ENCODE data around the gene CDC16. TPM values are rescaled to one million over a fixed set of nuclear protein-coding genes. Genes with fewer than 3 reads are reported as not detected.
A peak's percentile ranks its signal among the peaks of the same experiment; 100 is the strongest.
"Not testable (repeated sequence)": the region's sequence is repeated elsewhere in the genome, so short reads cannot be mapped to it uniquely, and the experiment has no call there.

The CDC16 gene
- total RNA-seq, 1 donor = 27.4 TPM

DNA sequence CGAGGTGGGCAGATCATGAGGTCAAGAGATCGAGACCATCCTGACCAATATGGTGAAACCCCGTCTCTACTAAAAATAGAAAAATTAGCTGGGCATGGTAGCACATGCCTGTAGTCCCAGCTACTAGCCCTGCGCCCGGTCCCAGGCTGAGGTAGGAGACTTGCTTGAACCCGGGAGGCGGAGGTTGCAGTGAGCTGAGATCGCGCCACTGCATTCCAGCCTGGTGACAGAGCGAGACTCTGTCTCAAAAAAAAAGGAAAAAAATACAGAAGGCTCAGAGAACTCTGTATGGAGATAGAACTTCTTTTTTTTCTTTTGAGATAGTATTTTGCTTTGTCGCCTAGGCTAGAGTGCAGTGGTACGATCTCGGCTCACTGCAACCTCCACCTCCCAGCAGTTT is 29.6 kb downstream of the CDC16 start:
- H3K27me3 ChIP-seq (ENCODE audit: insufficient read depth, low read length); H3K9me3 ChIP-seq (ENCODE audit: low read depth, low read length); H3K4me3 ChIP-seq (ENCODE audit: low read length): not testable (repeated sequence)
- H3K4me1 ChIP-seq (ENCODE audit: insufficient read depth, low read length) = peaks cover 37% of the 10 kb centered on the region

DNA sequence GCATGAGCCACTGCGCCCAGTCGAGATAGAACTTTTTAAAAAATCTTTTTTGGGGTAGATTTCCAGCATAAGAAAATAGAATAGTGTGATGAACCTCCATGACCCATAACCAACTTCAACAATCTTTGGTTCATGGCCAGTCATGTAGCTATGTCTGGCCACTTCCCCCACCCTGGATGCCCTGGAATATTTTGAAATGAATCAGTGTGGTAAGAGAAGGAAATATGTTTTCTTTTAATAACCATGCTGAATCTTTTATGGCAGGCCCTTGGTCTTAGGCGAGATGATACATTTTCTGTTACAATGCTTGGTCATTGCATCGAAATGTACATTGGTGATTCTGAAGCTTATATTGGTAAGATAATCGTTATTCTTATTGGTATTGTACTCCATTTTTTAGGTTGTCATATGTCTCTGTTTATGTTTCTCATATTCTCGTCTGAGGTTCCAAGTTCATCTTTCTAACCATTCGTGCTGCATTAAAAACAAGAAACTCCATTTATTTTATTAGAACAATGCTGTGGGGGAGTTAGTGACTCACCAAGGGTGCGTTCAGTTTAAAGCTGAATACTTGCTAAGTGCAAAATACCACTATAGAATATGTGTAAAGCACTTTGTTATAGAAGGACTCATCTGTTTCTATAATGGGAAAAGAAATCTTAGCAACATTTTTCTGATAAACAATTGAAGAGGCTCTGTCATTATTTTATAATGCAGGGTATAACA is 30.4 kb downstream of the CDC16 start:
- no peaks in the 10 kb centered on the region for H3K27me3 ChIP-seq (ENCODE audit: insufficient read depth, low read length)
- no peaks in the 10 kb centered on the region for H3K9me3 ChIP-seq (ENCODE audit: low read depth, low read length)
- H3K4me1 ChIP-seq (ENCODE audit: insufficient read depth, low read length) = peaks cover 37% of the 10 kb centered on the region
- H3K4me3 ChIP-seq (ENCODE audit: low read length) = no peak overlapping the region

DNA sequence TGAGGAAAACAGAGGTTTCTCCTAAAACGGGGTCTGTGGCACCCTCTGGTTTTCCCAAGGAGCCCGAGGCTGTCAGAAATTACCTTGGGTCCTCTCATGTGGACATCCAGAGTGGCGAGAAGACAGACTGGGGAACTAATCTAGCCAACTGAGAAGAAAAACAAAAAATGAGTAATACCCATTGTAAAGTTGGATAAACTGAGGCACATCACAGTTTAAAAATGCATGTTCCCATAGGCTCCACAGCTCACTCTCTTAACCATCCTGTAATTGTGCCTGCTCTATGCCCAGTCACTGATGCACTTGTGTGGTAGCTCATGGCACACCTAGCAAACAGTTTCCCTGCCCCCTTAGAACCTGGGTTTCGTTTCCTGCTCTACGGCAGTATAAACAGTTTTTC is 31.5 kb downstream of the CDC16 start:
- peaks cover 31% of the 10 kb centered on the region for H3K4me1 ChIP-seq (ENCODE audit: insufficient read depth, low read length)
- H3K9me3 ChIP-seq (ENCODE audit: low read depth, low read length) = no peaks in the 10 kb centered on the region
- no peak overlapping the region for H3K4me3 ChIP-seq (ENCODE audit: low read length)
- no peaks in the 10 kb centered on the region for H3K27me3 ChIP-seq (ENCODE audit: insufficient read depth, low read length)

GRCh38 chr13:114268344-114269280 is 33.9 kb downstream of the CDC16 start:
- Histone ChIP-seq H3K9me3 (ENCODE audit: low read depth, low read length) (no peaks in the 10 kb centered on the region), H3K4me3 (ENCODE audit: low read length) (peak overlapping the region; percentile 25), H3K4me1 (ENCODE audit: insufficient read depth, low read length) (peaks cover 12% of the 10 kb centered on the region), H3K27me3 (ENCODE audit: insufficient read depth, low read length) (no peaks in the 10 kb centered on the region)

DNA sequence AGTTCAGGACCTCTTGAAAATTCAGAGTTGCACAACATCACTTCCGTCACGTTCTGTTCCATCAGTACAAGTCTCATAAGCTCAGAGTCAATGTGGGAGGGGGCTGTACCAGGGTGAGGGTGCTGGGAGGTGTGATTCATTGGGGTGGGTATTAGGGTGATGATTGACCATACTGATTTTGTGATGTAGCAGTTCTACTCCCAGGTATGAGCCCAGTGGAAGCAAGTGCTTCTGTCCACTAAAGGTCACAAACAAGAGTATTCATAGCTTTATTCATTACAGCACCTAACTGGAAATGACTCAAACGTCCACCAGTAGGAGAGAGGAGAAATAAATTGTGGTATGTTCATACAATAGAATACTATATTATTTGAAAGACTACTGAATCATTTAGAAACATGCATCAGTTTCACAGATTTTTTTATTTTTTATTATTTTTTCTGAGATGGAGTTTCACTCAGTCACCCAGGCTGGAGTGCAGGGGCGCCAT is 34.6 kb downstream of the CDC16 start:
- Histone ChIP-seq H3K9me3 (ENCODE audit: low read depth, low read length) (no peaks in the 10 kb centered on the region), H3K4me1 (ENCODE audit: insufficient read depth, low read length) (peaks cover 10% of the 10 kb centered on the region), H3K4me3 (ENCODE audit: low read length) (no peak overlapping the region), H3K27me3 (ENCODE audit: insufficient read depth, low read length) (no peaks in the 10 kb centered on the region)

GRCh38 chr13:114272977-114273376 is 38.3 kb downstream of the CDC16 start:
- Histone ChIP-seq H3K27me3 (ENCODE audit: insufficient read depth, low read length) (no peaks in the 10 kb centered on the region), H3K4me3 (ENCODE audit: low read length) (no peak overlapping the region), H3K4me1 (ENCODE audit: insufficient read depth, low read length) (peaks cover 14% of the 10 kb centered on the region), H3K9me3 (ENCODE audit: low read depth, low read length) (no peaks in the 10 kb centered on the region)

- Histone ChIP-seq H3K4me3 (ENCODE audit: low read length) (no peak overlapping the region), H3K9me3 (ENCODE audit: low read depth, low read length) (no peaks in the 10 kb centered on the region), H3K27me3 (ENCODE audit: insufficient read depth, low read length) (no peaks in the 10 kb centered on the region), H3K4me1 (ENCODE audit: insufficient read depth, low read length) (peaks cover 13% of the 10 kb centered on the region)
These were observed 40.6 kb downstream of the CDC16 start for GRCh38 chr13:114275304-114275703.

GRCh38 chr13:114279146-114279545 is 44.4 kb downstream of the CDC16 start:
- Histone ChIP-seq H3K4me3 (ENCODE audit: low read length) (no peak overlapping the region), H3K4me1 (ENCODE audit: insufficient read depth, low read length) (peaks cover 35% of the 10 kb centered on the region), H3K27me3 (ENCODE audit: insufficient read depth, low read length) (no peaks in the 10 kb centered on the region), H3K9me3 (ENCODE audit: low read depth, low read length) (no peaks in the 10 kb centered on the region)

- H3K4me3 ChIP-seq (ENCODE audit: low read length) = no peak overlapping the region
- no peaks in the 10 kb centered on the region for H3K27me3 ChIP-seq (ENCODE audit: insufficient read depth, low read length)
- H3K9me3 ChIP-seq (ENCODE audit: low read depth, low read length) = no peaks in the 10 kb centered on the region
- H3K4me1 ChIP-seq (ENCODE audit: insufficient read depth, low read length) = peaks cover 34% of the 10 kb centered on the region
These were observed 45.2 kb downstream of the CDC16 start for GRCh38 chr13:114279758-114280355.

DNA sequence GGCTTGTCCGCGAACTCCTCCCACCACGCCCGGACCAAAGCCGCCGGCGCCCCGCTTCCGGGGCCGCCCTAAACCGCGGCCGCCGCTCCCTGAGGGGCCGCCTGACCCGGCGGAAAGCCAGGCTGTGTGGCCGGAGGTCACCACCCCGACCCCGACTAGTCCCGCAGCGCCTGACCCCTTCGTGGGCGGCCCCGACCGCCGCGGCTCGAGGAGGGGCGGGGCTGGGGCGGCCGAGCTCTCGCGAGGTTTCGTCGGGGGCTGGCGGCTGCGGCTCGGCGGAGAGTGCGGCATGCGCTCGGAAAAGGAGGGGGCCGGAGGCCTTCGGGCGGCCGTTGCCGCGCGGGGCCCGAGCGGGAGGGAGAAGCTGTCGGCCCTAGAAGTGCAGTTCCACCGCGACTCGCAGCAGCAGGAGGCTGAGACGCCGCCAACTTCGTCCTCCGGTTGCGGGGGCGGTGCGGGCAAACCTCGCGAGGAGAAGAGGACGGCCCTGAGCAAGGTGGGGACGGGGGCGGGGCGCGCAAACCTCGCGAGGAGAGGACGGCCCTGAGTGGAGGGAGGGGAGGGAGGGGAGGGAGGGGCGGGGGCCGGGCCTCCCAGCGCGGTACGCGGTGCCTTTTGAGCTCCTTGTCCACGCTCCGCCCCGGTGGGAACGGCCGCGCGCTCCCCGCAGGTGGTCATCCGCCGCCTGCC is 46.8 kb downstream of the CDC16 start, which contains the start of gene UPF3A:
UPF3A (plus strand) TSS at position 251 of the 690 bp plus-strand sequence; CDS start at position 290, 39 bp downstream.
- Histone ChIP-seq H3K4me1 (ENCODE audit: insufficient read depth, low read length) (peaks cover 28% of the 10 kb centered on the region), H3K9me3 (ENCODE audit: low read depth, low read length) (no peaks in the 10 kb centered on the region), H3K4me3 (ENCODE audit: low read length) (peak within 1 kb of the TSS; percentile 74)

GRCh38 chr13:114282041-114282670 is 47.5 kb downstream of the CDC16 start:
- Histone ChIP-seq H3K4me3 (ENCODE audit: low read length) (peak overlapping the region; percentile 74), H3K27me3 (ENCODE audit: insufficient read depth, low read length) (no peaks in the 10 kb centered on the region), H3K4me1 (ENCODE audit: insufficient read depth, low read length) (peaks cover 28% of the 10 kb centered on the region), H3K9me3 (ENCODE audit: low read depth, low read length) (no peaks in the 10 kb centered on the region)

More for the DNA sequence above, 46.8 kb downstream of the CDC16 start, which contains the start of gene UPF3A:
- H3K27me3 ChIP-seq (ENCODE audit: insufficient read depth, low read length) = no peaks in the 10 kb centered on the region

- Histone ChIP-seq H3K4me1 (ENCODE audit: insufficient read depth, low read length) (peaks cover 28% of the 10 kb centered on the region), H3K4me3 (ENCODE audit: low read length) (no peak overlapping the region), H3K9me3 (ENCODE audit: low read depth, low read length) (no peaks in the 10 kb centered on the region), H3K27me3 (ENCODE audit: insufficient read depth, low read length) (no peaks in the 10 kb centered on the region)
These were observed 48.9 kb downstream of the CDC16 start for GRCh38 chr13:114283576-114283975.

GRCh38 chr13:114284680-114285079 is 50.0 kb downstream of the CDC16 start:
- Histone ChIP-seq H3K9me3 (ENCODE audit: low read depth, low read length) (no peaks in the 10 kb centered on the region), H3K4me3 (ENCODE audit: low read length) (no peak overlapping the region), H3K4me1 (ENCODE audit: insufficient read depth, low read length) (peaks cover 27% of the 10 kb centered on the region), H3K27me3 (ENCODE audit: insufficient read depth, low read length) (no peaks in the 10 kb centered on the region)

DNA sequence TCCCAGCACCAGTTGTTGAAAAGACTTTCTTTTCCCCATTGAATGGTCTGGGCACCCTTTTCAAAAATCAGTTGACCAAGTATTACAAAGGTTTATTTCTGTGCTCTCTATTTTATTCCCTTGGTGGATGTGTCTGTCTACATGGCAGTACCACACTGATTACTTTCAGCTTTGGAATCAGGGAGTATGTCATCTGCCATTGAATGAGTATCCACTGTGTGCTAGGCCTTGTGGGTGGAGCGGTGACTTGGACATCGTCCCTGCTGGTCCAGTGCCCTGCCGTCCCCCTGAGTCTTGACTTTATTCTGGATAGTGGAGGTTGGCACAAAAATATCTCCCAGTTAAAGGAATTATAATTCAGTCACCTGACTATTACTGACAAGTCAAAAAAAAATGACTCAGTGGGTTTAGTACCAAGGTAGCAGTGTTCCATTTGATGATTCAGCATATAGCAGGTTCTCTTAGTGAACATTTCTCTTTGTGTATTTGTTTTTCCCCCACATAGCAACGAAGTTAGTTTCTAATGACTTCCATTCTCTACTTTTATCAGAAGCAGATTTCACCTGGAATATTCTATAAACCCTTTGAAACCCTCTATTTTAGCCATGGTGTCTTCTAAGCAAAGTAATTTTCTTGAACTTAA is 50.6 kb downstream of the CDC16 start:
- H3K4me3 ChIP-seq (ENCODE audit: low read length) = no peak overlapping the region

More for the DNA sequence above, 50.6 kb downstream of the CDC16 start:
- Histone ChIP-seq H3K4me1 (ENCODE audit: insufficient read depth, low read length) (peaks cover 22% of the 10 kb centered on the region), H3K9me3 (ENCODE audit: low read depth, low read length) (no peaks in the 10 kb centered on the region), H3K27me3 (ENCODE audit: insufficient read depth, low read length) (no peaks in the 10 kb centered on the region)
